ENCODE results near the gene PURA. TPM values are rescaled to one million over a fixed set of nuclear protein-coding genes. Genes with fewer than 3 reads are reported as not detected.

The PURA gene
- total and polyA plus RNA-seq, 4 experiments from 2014 or later, result 2.5 to 36.2 (median 18.0) TPM

DNA sequence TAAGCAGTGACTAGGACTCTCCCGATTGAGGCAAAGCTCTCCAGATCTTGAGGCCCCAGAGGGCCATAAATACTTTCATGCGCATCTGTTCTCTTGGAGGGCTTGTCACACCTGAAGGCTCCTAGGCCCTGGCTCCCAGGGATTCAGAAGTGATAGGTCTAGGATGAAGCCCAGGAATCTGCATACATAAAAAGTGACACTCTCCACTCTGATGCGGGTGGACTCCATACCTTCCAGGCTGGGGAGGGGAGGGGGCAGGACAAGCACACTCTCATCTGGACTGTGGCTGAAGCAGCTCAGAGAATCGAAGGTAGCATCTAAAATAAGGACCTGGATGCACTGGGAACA, 52.0 kb downstream of the PURA start:
- H3K36me3 ChIP-seq (ENCODE audit: insufficient read depth, low read length), result no peaks in the 10 kb centered on the region
- ChIA-PET CTCF (ENCODE audit: partially characterized antibody) (interaction anchor here (0.8 kb wide), 1 partner anchor 93 kb away, joined by 3 read pairs; no protein-coding TSS in a partner anchor), POLR2A (ENCODE audit: partially characterized antibody) (no interaction called here)
- Mint-ChIP-seq H3K4me3 (no peak overlapping the region), H3K9me3 (no peaks in the 10 kb centered on the region), H3K27ac (peak overlapping the region in 1 of 7 donors; percentile 48), H3K36me3 (peaks cover 0 to 3% of the 10 kb centered on the region in 2 donors), H3K27me3 (no peaks in the 10 kb centered on the region), H3K4me1 (no peaks in the 10 kb centered on the region)
- no peak for DNase-seq
- H3K4me3 ChIP-seq (ENCODE audit: low read length in 2 of 2), result no peak overlapping the region
- no peaks in the 10 kb centered on the region for H3K4me1 ChIP-seq (ENCODE audit: insufficient read depth, low read length)
- H3K9me3 ChIP-seq (ENCODE audit: control insufficient read depth in 1 of 2, low read length in 2 of 2), result no peaks in the 10 kb centered on the region
- no peaks in the 10 kb centered on the region for H3K27me3 ChIP-seq (ENCODE audit: insufficient read depth, low read length)
- no peak overlapping the region for H3K27ac ChIP-seq (ENCODE audit: low read depth, low read length)
- intact Hi-C loops (cut with micrococcal nuclease), result no loop called here

DNA sequence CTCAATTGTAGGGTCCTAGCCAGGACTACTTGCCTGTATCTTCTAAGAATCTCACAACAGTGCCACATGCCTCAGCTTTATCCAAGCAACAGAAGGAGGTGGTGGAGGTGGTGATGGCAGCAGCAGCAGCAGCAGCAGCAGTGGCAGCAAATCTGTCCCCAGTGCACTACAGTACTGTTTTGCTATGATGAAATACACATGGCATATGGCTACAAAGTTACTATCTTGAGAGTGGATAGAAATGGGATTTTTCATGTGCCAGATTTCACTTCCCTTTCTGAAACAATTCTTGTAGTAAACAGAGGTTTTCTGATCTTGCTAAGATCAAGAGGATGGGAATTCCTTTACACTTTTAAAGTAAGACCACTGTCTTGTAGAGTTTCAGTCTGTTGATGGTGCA, 53.0 kb downstream of the PURA start:
- H3K27me3 Mint-ChIP-seq, result no peaks in the 10 kb centered on the region
- DNase-seq, result no peak
- Histone ChIP-seq H3K4me3 (ENCODE audit: low read length in 2 of 2) (no peak overlapping the region), H3K36me3 (ENCODE audit: insufficient read depth, low read length) (no peaks in the 10 kb centered on the region), H3K9me3 (ENCODE audit: control insufficient read depth in 1 of 2, low read length in 2 of 2) (no peaks in the 10 kb centered on the region), H3K27ac (ENCODE audit: low read depth, low read length) (no peak overlapping the region), H3K4me1 (ENCODE audit: insufficient read depth, low read length) (no peaks in the 10 kb centered on the region), H3K27me3 (ENCODE audit: insufficient read depth, low read length) (no peaks in the 10 kb centered on the region)
- peaks cover 0 to 3% of the 10 kb centered on the region in 2 donors for H3K36me3 Mint-ChIP-seq
- POLR2A ChIA-PET (ENCODE audit: partially characterized antibody), result no interaction called here
- intact Hi-C loops (cut with micrococcal nuclease), result no loop called here
- H3K27ac Mint-ChIP-seq, result peak overlapping the region in 1 of 7 donors; percentile 53
- H3K4me3 Mint-ChIP-seq, result no peak overlapping the region
- no peaks in the 10 kb centered on the region for H3K4me1 Mint-ChIP-seq
- H3K9me3 Mint-ChIP-seq, result no peaks in the 10 kb centered on the region
- CTCF ChIA-PET (ENCODE audit: partially characterized antibody), result no interaction called here

DNA sequence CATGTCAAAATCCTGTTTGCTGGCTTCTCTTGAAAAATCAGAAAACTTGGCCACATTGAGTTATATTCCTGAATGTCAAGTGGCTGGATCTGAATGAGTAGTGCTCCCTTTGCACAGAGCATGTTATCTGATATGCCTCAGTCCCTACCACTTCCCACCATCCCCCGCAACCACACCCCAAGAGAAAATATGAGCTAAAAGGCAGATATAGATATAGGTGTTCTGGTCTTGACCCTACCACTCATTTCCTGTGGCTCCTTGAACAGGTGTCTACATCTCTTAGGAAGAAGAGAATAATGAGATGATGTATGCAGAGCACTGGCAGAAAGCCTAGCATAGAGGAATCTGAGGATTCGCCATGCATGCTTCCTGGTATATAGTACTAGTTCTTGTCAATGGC, 54.5 kb downstream of the PURA start:
- H3K4me1 ChIP-seq (ENCODE audit: insufficient read depth, low read length), result no peaks in the 10 kb centered on the region
- intact Hi-C loops (cut with micrococcal nuclease), result no loop called here
- peaks cover 0 to 3% of the 10 kb centered on the region in 2 donors for H3K36me3 Mint-ChIP-seq
- H3K27me3 ChIP-seq (ENCODE audit: insufficient read depth, low read length), result no peaks in the 10 kb centered on the region
- no peaks in the 10 kb centered on the region for H3K36me3 ChIP-seq (ENCODE audit: insufficient read depth, low read length)
- H3K27ac ChIP-seq (ENCODE audit: low read depth, low read length), result no peak overlapping the region
- no peak overlapping the region for H3K4me3 ChIP-seq (ENCODE audit: low read length in 2 of 2)
- H3K9me3 ChIP-seq (ENCODE audit: control insufficient read depth in 1 of 2, low read length in 2 of 2), result no peaks in the 10 kb centered on the region
- no peaks in the 10 kb centered on the region for H3K27me3 Mint-ChIP-seq
- H3K9me3 Mint-ChIP-seq, result no peaks in the 10 kb centered on the region
- CTCF ChIA-PET (ENCODE audit: partially characterized antibody), result interaction anchor here (1.3 kb wide), 1 partner anchor 14 kb away, joined by 4 read pairs; no protein-coding TSS in a partner anchor
- POLR2A ChIA-PET (ENCODE audit: partially characterized antibody), result no interaction called here
- H3K4me3 Mint-ChIP-seq, result no peak overlapping the region
- H3K27ac Mint-ChIP-seq, result peak overlapping the region in 1 of 7 donors; percentile 52
- H3K4me1 Mint-ChIP-seq, result no peaks in the 10 kb centered on the region
- no peak for DNase-seq

DNA sequence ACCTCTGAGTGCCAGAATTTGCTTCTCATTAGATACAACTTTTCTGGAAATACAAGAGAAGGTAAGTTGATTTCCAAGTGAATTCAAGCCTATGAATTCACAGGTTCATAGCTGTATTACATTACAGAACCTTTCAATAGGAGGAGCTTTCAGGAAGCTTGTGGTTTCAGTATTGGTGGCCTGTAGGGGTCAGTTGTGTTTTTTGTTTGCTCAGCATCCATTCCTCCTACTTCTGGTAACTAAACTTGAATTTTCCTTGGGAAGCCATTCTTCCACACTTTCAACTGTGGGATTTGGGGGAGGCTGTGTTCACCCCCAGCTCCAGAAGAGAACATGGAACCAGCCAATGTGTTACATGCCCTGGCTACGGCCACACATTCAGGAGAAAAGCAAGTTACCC, 55.5 kb downstream of the PURA start:
- H3K27ac Mint-ChIP-seq, result no peak overlapping the region
- no peak for DNase-seq
- H3K9me3 Mint-ChIP-seq, result no peaks in the 10 kb centered on the region
- H3K36me3 Mint-ChIP-seq, result peaks cover 0 to 3% of the 10 kb centered on the region in 2 donors
- Histone ChIP-seq H3K36me3 (ENCODE audit: insufficient read depth, low read length) (no peaks in the 10 kb centered on the region), H3K9me3 (ENCODE audit: control insufficient read depth in 1 of 2, low read length in 2 of 2) (no peaks in the 10 kb centered on the region), H3K4me3 (ENCODE audit: low read length in 2 of 2) (no peak overlapping the region), H3K27me3 (ENCODE audit: insufficient read depth, low read length) (no peaks in the 10 kb centered on the region), H3K4me1 (ENCODE audit: insufficient read depth, low read length) (peaks cover 3% of the 10 kb centered on the region), H3K27ac (ENCODE audit: low read depth, low read length) (no peak overlapping the region)
- POLR2A ChIA-PET (ENCODE audit: partially characterized antibody), result no interaction called here
- CTCF ChIA-PET (ENCODE audit: partially characterized antibody), result interaction anchor here (0.7 to 2.0 kb wide), 4 partner anchors 9 to 96 kb away, joined by 3 to 7 read pairs (median 4); no protein-coding TSS in a partner anchor
- intact Hi-C loops (cut with micrococcal nuclease), result no loop called here
- no peak overlapping the region for H3K4me3 Mint-ChIP-seq
- no peaks in the 10 kb centered on the region for H3K27me3 Mint-ChIP-seq
- peaks cover 1 to 7% (median 4%) of the 10 kb centered on the region in 4 donors for H3K4me1 Mint-ChIP-seq

DNA sequence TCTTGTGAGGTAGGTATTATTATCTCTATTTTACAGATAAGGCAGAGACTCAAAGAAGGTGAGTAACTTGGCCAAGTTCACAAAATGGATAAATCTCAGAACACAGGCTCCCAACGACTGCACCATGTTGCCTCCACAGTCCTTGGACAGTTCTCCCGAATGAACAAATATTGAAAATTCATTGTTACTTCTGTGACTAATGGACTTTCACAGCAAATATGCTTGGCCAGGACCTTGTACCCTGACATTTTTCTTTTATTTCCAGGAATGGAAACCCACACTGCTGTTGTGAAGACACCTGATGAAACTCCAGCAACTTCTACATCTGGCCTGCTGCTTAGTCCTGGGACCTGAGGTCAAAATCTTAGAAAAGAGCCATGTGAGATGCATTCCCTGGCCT, 58.6 kb downstream of the PURA start:
- Mint-ChIP-seq H3K27ac (peak overlapping the region in 1 of 7 donors; percentile 27), H3K9me3 (no peaks in the 10 kb centered on the region), H3K4me1 (peaks cover 7 to 23% (median 11%) of the 10 kb centered on the region in 4 donors), H3K27me3 (no peaks in the 10 kb centered on the region), H3K4me3 (no peak overlapping the region), H3K36me3 (peaks cover 0 to 3% of the 10 kb centered on the region in 2 donors)
- no peak overlapping the region for H3K27ac ChIP-seq (ENCODE audit: low read depth, low read length)
- ChIA-PET POLR2A (ENCODE audit: partially characterized antibody) (no interaction called here), CTCF (ENCODE audit: partially characterized antibody) (no interaction called here)
- intact Hi-C loops (cut with micrococcal nuclease), result loop anchor here (10.0 kb wide), 1 partner anchor 182 kb away; no protein-coding TSS in a partner anchor
- H3K4me1 ChIP-seq (ENCODE audit: insufficient read depth, low read length), result peaks cover 12% of the 10 kb centered on the region
- H3K36me3 ChIP-seq (ENCODE audit: insufficient read depth, low read length), result no peaks in the 10 kb centered on the region
- H3K4me3 ChIP-seq (ENCODE audit: low read length in 2 of 2), result no peak overlapping the region
- no peaks in the 10 kb centered on the region for H3K27me3 ChIP-seq (ENCODE audit: insufficient read depth, low read length)
- DNase-seq, result no peak
- H3K9me3 ChIP-seq (ENCODE audit: control insufficient read depth in 1 of 2, low read length in 2 of 2), result no peaks in the 10 kb centered on the region

DNA sequence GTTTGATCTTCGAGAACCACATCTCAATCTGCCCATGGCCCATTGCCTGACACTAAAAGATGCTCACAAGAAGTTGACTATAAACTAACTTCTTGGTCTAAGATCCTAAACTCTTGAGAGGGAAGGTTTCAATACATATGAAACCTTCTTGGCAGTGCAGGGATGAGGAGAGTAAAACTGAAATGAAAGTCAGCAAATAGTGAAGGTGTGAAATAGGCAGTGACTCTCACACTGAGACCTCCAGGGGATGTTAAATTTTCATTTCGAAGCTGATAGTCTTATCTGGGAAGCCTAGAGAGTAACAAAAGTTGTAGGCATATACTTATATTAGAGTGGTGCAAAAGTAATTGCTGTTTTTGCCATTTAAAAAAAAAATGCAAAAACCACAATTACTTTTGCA, 60.1 kb downstream of the PURA start:
- Histone ChIP-seq H3K27me3 (ENCODE audit: insufficient read depth, low read length) (no peaks in the 10 kb centered on the region), H3K27ac (ENCODE audit: low read depth, low read length) (no peak overlapping the region), H3K36me3 (ENCODE audit: insufficient read depth, low read length) (no peaks in the 10 kb centered on the region), H3K4me1 (ENCODE audit: insufficient read depth, low read length) (peaks cover 12% of the 10 kb centered on the region), H3K4me3 (ENCODE audit: low read length in 2 of 2) (no peak overlapping the region), H3K9me3 (ENCODE audit: control insufficient read depth in 1 of 2, low read length in 2 of 2) (no peaks in the 10 kb centered on the region)
- Mint-ChIP-seq H3K27me3 (no peaks in the 10 kb centered on the region), H3K4me3 (peak overlapping the region; percentile 39 to 97 (median 91)), H3K9me3 (no peaks in the 10 kb centered on the region), H3K4me1 (peaks cover 7 to 23% (median 11%) of the 10 kb centered on the region in 4 donors), H3K36me3 (peaks cover 0 to 3% of the 10 kb centered on the region in 2 donors), H3K27ac (peak overlapping the region; percentile 85 to 98 (median 98))
- DNase-seq, result no peak
- ChIA-PET CTCF (ENCODE audit: partially characterized antibody) (interaction anchor here (0.9 to 1.8 kb wide), 3 partner anchors 30 to 101 kb away, joined by 3 to 6 read pairs (median 5); no protein-coding TSS in a partner anchor), POLR2A (ENCODE audit: partially characterized antibody) (interaction anchor here (0.8 to 2.2 kb wide), 6 partner anchors 21 to 135 kb away, joined by 3 to 20 read pairs (median 4); partner anchors contain the start of gene PURA)
- intact Hi-C loops (cut with micrococcal nuclease), result loop anchor here (2.0 to 10.0 kb wide), 3 partner anchors 181 to 537 kb away; partner anchors contain the start of genes APBB3 and SLC35A4

DNA sequence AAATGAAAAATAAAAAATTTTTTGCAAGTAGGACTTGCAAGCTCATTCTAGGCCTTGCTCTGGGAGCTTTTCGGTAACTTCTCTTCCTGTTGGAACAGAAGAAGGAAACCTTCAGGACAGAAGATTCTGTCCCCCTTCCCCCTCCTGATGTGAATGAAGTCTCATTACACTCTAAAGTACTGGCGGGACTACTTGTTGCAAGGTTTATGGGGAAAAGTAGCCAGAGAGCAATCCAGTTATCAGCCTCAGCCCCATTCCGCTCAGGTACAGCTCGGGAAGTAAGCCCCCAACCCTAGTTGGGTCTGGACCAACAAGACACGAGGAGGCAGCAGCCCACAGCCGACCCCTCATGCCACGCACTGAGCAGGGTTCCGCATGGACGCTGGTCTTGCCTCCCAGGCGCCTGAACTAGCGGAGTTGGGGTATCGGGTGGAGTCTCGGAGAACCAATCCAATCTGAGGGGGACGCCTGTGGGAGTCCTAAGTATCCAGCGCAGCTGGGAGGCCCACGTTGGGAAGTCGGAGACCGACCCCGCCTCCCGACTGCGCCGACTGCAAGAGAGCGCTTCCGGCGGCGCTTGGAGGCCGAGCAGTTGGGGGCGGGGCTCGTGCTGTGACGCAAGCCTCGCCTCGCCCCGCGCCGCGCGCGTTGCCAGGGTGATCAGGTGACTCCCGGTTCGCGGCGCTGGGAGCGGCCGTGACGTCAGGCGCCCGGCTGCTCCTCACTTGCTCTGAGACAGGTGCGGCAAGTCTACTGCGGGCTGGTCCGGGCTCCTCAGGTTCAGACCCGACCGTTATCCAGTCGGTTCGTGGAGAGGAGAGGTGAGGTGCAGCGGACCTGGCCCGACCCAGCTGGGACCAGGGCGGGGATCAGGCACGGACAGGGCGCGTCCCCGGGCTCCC, 60.8 kb downstream of the PURA start, which contains the start of gene CYSTM1:
Gene CYSTM1, plus strand, starts transcription at position 724 of the 902 bp plus-strand sequence. CDS start 19,278 bp downstream, outside the sequence.
- H3K27ac Mint-ChIP-seq, result peak within 1 kb of the TSS; percentile 92 to 99 (median 98)
- H3K4me1 ChIP-seq (ENCODE audit: insufficient read depth, low read length), result peaks cover 12% of the 10 kb centered on the region
- H3K9me3 ChIP-seq (ENCODE audit: control insufficient read depth in 1 of 2, low read length in 2 of 2), result no peaks in the 10 kb centered on the region
- peak within 1 kb of the TSS; percentile 91 to 97 (median 93) for H3K4me3 Mint-ChIP-seq
- POLR2A ChIA-PET (ENCODE audit: partially characterized antibody), result interaction anchor here (0.8 to 2.2 kb wide), 9 partner anchors 21 to 1836 kb away, joined by 3 to 20 read pairs (median 3); partner anchors contain the start of genes FAM53C, PFDN1 and PURA
- DNase-seq, result peak; percentile 94 to 98 (median 97)
- H3K36me3 Mint-ChIP-seq, result peaks cover 0 to 3% of the 10 kb centered on the region in 2 donors
- H3K27me3 ChIP-seq (ENCODE audit: insufficient read depth, low read length), result no peaks in the 10 kb centered on the region
- intact Hi-C loops (cut with micrococcal nuclease), result loop anchor here (1.0 to 10.0 kb wide), 7 partner anchors 17 to 536 kb away; partner anchors contain the start of genes APBB3, PFDN1, PURA and SLC35A4
- CTCF ChIA-PET (ENCODE audit: partially characterized antibody), result interaction anchor here (0.9 to 1.8 kb wide), 5 partner anchors 17 to 102 kb away, joined by 3 to 6 read pairs (median 3); no protein-coding TSS in a partner anchor
- peak within 1 kb of the TSS; percentile 74 to 77 for H3K4me3 ChIP-seq (ENCODE audit: low read length in 2 of 2)
- no peaks in the 10 kb centered on the region for H3K36me3 ChIP-seq (ENCODE audit: insufficient read depth, low read length)
- peak within 1 kb of the TSS; percentile 89 for H3K27ac ChIP-seq (ENCODE audit: low read depth, low read length)
- no peaks in the 10 kb centered on the region for H3K27me3 Mint-ChIP-seq
- H3K4me1 Mint-ChIP-seq, result peaks cover 7 to 23% (median 11%) of the 10 kb centered on the region in 4 donors
- H3K9me3 Mint-ChIP-seq, result no peaks in the 10 kb centered on the region
